Skeletal muscle tissue (tissue), 4 donors: ENCODE measurements around the gene MYO1B. TPM values are rescaled to one million over a fixed set of nuclear protein-coding genes. Genes with fewer than 3 reads are reported as not detected.

ENCODE experiments used
- H3K27ac ChIP-seq: one replicate; pipeline ENCODE4 v1.7.0; 2013; ENCODE audit warnings: mild to moderate bottlenecking, low read depth, low read length, inconsistent platforms
- H3K27me3 ChIP-seq, 3 donors: one replicate each; pipeline ENCODE4 v1.7.0; 2013; ENCODE audit warnings: low read length in 3 of 3; ENCODE audit not compliant: control insufficient read depth in 3 of 3, insufficient read depth in 3 of 3
- H3K36me3 ChIP-seq, 3 donors: one replicate each; pipeline ENCODE4 v1.7.0; 2013; ENCODE audit warnings: low read length in 3 of 3; ENCODE audit not compliant: control insufficient read depth in 3 of 3, insufficient read depth in 3 of 3
- H3K4me1 ChIP-seq, 3 donors: one replicate each; pipeline ENCODE4 v1.7.0; 2013; ENCODE audit warnings: low read length in 3 of 3, mild to moderate bottlenecking in 3 of 3; ENCODE audit not compliant: control insufficient read depth in 3 of 3, insufficient read depth in 3 of 3
- H3K4me3 ChIP-seq, 3 donors: one replicate each; pipeline ENCODE4 v1.7.0; 2013; ENCODE audit warnings: low read length in 3 of 3
- H3K9ac ChIP-seq, 3 donors: one replicate each; pipeline ENCODE4 v1.7.0; 2013; ENCODE audit warnings: low read length in 3 of 3, mild to moderate bottlenecking in 3 of 3, moderate library complexity in 2 of 3, low read depth in 1 of 3
- H3K9me3 ChIP-seq, 3 donors: one replicate each; pipeline ENCODE4 v1.7.0; 2013; ENCODE audit warnings: low read length in 3 of 3; ENCODE audit not compliant: control insufficient read depth in 3 of 3
- total RNA-seq: library from RNA; depleted of rRNA; stranded (reverse); fragments of >200 nt; gene quantifications from one replicate; pipeline ENCODE4 v1.2.3, GENCODE V29; 2014
- donor health status: Osteomylitis.

MYO1B gene
- total RNA-seq, 1 donor from 2014 or later = 125 TPM

DNA sequence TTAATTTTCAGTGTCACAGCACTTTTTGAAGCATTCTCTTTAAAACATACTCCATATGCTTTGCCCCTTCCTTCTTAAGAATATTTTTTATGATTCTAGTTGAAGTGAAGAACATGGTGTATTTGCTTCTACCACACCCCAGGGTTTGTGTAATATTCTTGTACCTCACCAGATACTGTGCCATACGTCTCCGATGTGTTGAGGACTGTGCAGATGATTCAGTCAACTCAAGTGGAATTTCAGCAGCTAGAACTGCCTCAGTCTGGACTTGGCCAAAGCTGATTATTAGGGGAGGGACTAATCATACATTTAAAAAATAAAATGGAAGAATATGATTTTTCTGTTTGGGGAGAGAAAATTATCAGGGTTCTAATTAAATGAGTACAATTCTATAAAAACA is 115.7 kb downstream of the MYO1B start:
- Histone ChIP-seq H3K4me1 (peaks cover 0 to 6% (median 3%) of the 10 kb centered on the region in 3 donors), H3K4me3 (no peak overlapping the region), H3K9me3 (no peaks in the 10 kb centered on the region), H3K36me3 (no peaks in the 10 kb centered on the region), H3K9ac (no peak overlapping the region), H3K27ac (no peak overlapping the region), H3K27me3 (no peaks in the 10 kb centered on the region)

DNA sequence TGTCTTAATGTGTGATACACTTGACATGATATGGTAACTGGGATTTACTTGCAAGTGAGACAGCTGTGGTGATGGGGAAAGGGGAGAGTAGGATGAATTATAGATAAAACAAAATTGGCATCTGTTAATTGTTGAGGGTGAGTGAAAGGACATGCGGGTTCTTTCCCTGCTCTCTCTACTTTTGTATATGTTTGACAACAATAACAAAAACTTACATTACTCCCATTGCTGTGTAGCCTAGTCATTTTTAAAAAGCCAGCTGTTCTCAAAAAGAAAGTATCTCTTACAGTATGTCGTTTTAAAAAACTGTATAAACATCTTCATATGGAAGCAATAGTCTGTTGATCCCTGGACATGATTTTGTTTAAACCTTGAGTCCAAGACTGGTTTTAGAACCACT is 117.6 kb downstream of the MYO1B start:
- H3K4me1 ChIP-seq = peaks cover 0 to 7% (median 6%) of the 10 kb centered on the region in 3 donors
- H3K9ac ChIP-seq = no peak overlapping the region
- H3K4me3 ChIP-seq = no peak overlapping the region
- H3K36me3 ChIP-seq = no peaks in the 10 kb centered on the region
- H3K27ac ChIP-seq = no peak overlapping the region
- H3K9me3 ChIP-seq = no peaks in the 10 kb centered on the region
- no peaks in the 10 kb centered on the region for H3K27me3 ChIP-seq

DNA sequence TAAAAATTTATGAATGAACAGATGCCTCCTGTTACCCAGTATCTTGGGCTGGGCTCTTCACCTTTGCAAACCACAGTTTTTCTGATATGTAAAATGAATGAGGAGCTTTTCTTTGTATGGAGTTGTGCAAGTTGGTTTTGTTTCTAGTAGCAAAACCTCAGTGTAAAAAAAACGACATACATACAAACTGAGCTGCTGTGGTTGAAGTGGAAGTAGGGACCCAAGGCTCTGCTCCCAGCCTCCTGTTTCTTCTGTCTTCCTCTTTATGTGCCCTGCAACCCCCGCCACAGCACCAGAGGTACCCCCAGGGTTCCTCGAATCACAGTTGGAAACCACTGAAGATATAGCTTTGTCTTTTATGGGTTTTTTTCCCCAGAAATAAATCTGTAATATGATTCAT is 118.1 kb downstream of the MYO1B start:
- no peak overlapping the region for H3K9ac ChIP-seq
- H3K9me3 ChIP-seq = no peaks in the 10 kb centered on the region
- no peak overlapping the region for H3K4me3 ChIP-seq
- no peaks in the 10 kb centered on the region for H3K36me3 ChIP-seq
- no peaks in the 10 kb centered on the region for H3K27me3 ChIP-seq
- no peak overlapping the region for H3K27ac ChIP-seq
- H3K4me1 ChIP-seq = peaks cover 0 to 7% (median 6%) of the 10 kb centered on the region in 3 donors

DNA sequence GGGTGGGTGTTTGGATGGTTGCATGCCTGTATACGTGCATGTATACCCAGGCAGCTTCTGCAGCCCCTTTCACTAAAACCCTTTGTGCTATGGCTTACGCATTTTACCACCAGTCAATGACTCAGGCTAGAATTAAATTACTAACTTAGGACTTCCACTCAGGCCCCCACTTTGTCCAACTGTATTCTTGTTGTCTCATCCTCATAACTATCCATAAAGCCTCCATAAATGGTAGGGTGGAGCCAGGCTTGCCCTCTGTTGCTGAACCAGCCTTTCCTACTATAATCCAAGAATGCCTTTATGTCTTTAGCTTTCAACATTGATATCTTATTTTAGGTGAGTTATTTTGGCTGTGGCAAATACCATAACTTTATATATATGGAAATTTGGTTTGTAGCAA is 119.9 kb downstream of the MYO1B start:
- Histone ChIP-seq H3K27ac (no peak overlapping the region), H3K9ac (no peak overlapping the region), H3K36me3 (no peaks in the 10 kb centered on the region), H3K4me3 (no peak overlapping the region), H3K4me1 (peaks cover 0 to 4% (median 3%) of the 10 kb centered on the region in 3 donors), H3K27me3 (no peaks in the 10 kb centered on the region), H3K9me3 (no peaks in the 10 kb centered on the region)

DNA sequence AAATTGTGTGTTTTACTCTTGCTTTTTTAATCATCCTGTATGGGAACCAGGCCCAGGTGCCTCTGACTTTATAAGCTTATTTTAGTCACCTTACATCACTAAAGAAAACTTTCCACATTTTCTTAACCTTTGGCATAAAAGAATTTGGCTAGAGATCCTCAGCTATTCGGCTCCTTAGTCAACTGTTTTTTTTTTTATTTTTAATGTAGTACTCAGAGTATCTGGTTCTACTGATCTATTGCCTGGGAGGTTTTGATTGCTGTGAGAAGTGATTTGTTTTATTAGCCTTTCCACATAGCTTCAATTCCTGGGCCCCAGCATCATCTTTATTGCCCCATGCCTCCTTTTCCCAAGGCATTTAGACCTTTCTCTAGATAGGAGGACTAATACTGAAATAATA is 121.0 kb downstream of the MYO1B start:
- Histone ChIP-seq H3K4me1 (peaks cover 0 to 4% (median 3%) of the 10 kb centered on the region in 3 donors), H3K9me3 (no peaks in the 10 kb centered on the region), H3K27ac (no peak overlapping the region), H3K9ac (no peak overlapping the region), H3K36me3 (no peaks in the 10 kb centered on the region), H3K4me3 (no peak overlapping the region), H3K27me3 (no peaks in the 10 kb centered on the region)

DNA sequence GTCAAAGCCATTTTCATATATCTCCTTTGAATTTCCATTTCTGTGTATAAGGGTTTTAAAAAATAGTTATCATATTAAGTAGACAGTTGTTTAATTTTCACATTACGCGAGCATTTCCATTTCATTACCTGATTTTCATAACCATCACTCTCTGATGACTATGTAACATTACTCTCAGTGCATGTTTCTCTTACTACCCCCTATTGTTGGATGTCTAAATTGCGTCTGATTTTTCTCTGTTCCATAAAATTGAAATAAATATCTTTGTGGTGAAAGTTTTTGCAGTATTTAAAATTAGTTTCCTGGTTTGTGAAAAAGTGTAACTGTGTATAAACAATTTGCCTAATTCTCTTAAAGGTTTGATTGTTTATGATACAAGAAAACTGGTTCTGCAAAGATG is 123.8 kb downstream of the MYO1B start:
- Histone ChIP-seq H3K27ac (no peak overlapping the region), H3K9ac (no peak overlapping the region), H3K36me3 (no peaks in the 10 kb centered on the region), H3K27me3 (no peaks in the 10 kb centered on the region), H3K9me3 (no peaks in the 10 kb centered on the region), H3K4me1 (peaks cover 0 to 4% (median 3%) of the 10 kb centered on the region in 3 donors), H3K4me3 (no peak overlapping the region)

- H3K9ac ChIP-seq = no peak overlapping the region
- H3K4me1 ChIP-seq = no peaks in the 10 kb centered on the region
- H3K27ac ChIP-seq = no peak overlapping the region
- H3K27me3 ChIP-seq = no peaks in the 10 kb centered on the region
- H3K4me3 ChIP-seq = no peak overlapping the region
- no peaks in the 10 kb centered on the region for H3K36me3 ChIP-seq
- H3K9me3 ChIP-seq = no peaks in the 10 kb centered on the region
Measured at GRCh38 chr2:191374366-191374765, 129.2 kb downstream of the MYO1B start.

DNA sequence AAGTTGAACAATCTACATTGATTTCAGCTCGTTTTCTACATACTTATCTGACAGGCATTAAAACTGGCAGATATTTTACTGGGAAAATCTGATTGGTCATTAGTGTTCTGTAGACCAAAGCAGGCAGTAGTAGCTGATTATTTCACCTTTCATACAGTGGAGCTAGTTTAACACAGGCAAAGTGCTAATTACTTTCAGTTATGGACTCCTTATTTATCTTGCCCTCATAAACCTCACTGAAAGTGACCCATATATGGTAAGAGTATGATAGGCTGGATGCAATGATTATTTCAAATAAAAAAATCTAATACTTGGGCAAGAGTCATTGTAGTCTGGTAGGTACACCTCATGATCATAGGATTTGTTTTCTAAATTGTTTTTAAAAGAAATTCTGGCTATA is 129.7 kb downstream of the MYO1B start:
- Histone ChIP-seq H3K36me3 (no peaks in the 10 kb centered on the region), H3K9ac (no peak overlapping the region), H3K27ac (no peak overlapping the region), H3K9me3 (no peaks in the 10 kb centered on the region), H3K4me3 (no peak overlapping the region), H3K4me1 (no peaks in the 10 kb centered on the region), H3K27me3 (no peaks in the 10 kb centered on the region)

- no peak overlapping the region for H3K27ac ChIP-seq
- H3K9me3 ChIP-seq = no peaks in the 10 kb centered on the region
- no peaks in the 10 kb centered on the region for H3K27me3 ChIP-seq
- no peaks in the 10 kb centered on the region for H3K36me3 ChIP-seq
- no peaks in the 10 kb centered on the region for H3K4me1 ChIP-seq
- H3K9ac ChIP-seq = no peak overlapping the region
- no peak overlapping the region for H3K4me3 ChIP-seq
Measured at GRCh38 chr2:191376981-191377629, 131.9 kb downstream of the MYO1B start.

DNA sequence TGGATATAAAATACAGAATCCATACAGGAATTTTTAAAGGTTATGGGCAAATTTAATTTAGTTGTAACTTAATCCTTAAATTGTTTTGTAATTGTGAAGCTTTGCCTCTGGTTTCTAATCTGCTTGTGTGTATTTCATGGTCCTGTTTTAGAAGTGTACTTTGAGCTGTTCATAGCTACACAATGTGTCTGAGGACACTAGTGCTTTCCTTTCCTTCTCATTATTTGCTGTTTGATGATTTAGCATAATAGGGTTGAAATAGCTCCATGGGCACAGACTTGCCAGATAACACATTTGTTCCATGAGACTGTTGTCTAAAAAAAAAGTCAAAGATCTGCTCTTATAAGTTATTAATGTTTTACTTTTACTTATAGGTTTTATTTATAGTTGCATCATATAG is 134.2 kb downstream of the MYO1B start:
- H3K27me3 ChIP-seq = no peaks in the 10 kb centered on the region
- no peak overlapping the region for H3K9ac ChIP-seq

More for the DNA sequence above, 134.2 kb downstream of the MYO1B start:
- Histone ChIP-seq H3K4me3 (no peak overlapping the region), H3K27ac (no peak overlapping the region), H3K36me3 (no peaks in the 10 kb centered on the region), H3K9me3 (no peaks in the 10 kb centered on the region), H3K4me1 (no peaks in the 10 kb centered on the region)
